HEK293T (cell line): Measurements from ENCODE around the gene CPTP.

Experiments used
- ARNT ChIP-seq: fragments of 450-650 bp; IDR thresholded peaks from 2 replicates; pipeline ENCODE4 v1.6.1; 2017; ENCODE audit warnings: mild to moderate bottlenecking
- ELF4 ChIP-seq: fragments of 450-650 bp; IDR thresholded peaks from 2 replicates; pipeline ENCODE4 v1.6.1; 2017; ENCODE audit warnings: antibody characterized with exemption
- L3MBTL2 ChIP-seq: fragments of 450-650 bp; conservative IDR thresholded peaks from 2 replicates; pipeline ENCODE4 v1.6.1; 2016; ENCODE audit warnings: mild to moderate bottlenecking
- LEF1 ChIP-seq: fragments of 450-650 bp; IDR thresholded peaks from 2 replicates; pipeline ENCODE4 v1.6.1; 2017; ENCODE audit warnings: mild to moderate bottlenecking, borderline replicate concordance
- TF ChIP-seq, protein P1 (sequence below): fragments of 450-650 bp; IDR thresholded peaks from 2 replicates; pipeline ENCODE4 v1.6.1; 2016

DNA sequence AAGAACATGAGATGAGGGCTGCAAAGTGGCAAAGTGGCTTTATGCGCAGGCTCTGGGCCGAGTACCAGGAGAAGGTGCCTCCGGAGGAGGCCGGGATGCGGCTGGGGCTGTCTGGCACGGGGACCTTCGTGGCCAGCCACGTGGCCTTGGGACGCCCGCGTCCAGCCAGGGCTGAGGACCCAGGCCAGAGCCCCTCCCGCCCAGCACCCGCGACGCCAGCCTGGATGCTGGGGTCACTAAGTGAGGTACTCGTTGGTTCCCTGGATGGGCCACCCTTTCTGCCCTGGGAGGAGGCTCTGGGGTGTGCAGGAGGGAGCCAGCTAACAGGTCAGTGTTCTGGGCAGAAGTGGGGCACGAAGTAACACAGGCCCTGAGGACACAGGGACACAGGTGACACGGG, 31.8 kb upstream of the CPTP start:
- no peak for TF ChIP-seq ELF4
- TF ChIP-seq L3MBTL2, result no peak
- TF ChIP-seq, protein P1, sequence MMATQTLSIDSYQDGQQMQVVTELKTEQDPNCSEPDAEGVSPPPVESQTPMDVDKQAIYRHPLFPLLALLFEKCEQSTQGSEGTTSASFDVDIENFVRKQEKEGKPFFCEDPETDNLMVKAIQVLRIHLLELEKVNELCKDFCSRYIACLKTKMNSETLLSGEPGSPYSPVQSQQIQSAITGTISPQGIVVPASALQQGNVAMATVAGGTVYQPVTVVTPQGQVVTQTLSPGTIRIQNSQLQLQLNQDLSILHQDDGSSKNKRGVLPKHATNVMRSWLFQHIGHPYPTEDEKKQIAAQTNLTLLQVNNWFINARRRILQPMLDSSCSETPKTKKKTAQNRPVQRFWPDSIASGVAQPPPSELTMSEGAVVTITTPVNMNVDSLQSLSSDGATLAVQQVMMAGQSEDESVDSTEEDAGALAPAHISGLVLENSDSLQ, result no peak
- no peak for TF ChIP-seq LEF1
- no peak for TF ChIP-seq ARNT
